H1 (cell line): ENCODE measurements around the gene PDE8B. TPM values are rescaled to one million over a fixed set of nuclear protein-coding genes. Genes with fewer than 3 reads are reported as not detected.

ENCODE experiments used
- BACH1 ChIP-seq: IDR thresholded peaks from 2 replicates; pipeline ENCODE4 v1.6.1; 2012; ENCODE audit warnings: low read length, improper control_type of control experiment
- CBX8 ChIP-seq: fragments of 300-800, 300-1000 bp; sonication (generic); IDR thresholded peaks from 2 replicates; pipeline ENCODE4 v1.7.1; 2016; ENCODE audit warnings: low read depth, low read length, borderline replicate concordance
- CREB1 ChIP-seq: IDR thresholded peaks from 2 replicates; pipeline ENCODE4 v1.6.1; 2012; ENCODE audit warnings: inconsistent platforms
- EP300 ChIP-seq, 2 experiments: IDR thresholded peaks; 1 replicate in 1 of 2; 2 replicates in 1 of 2; pipeline ENCODE4 v1.6.1; 2011 to 2012; ENCODE audit warnings: low read depth in 2 of 2, low read length in 2 of 2, mild to moderate bottlenecking in 2 of 2, borderline replicate concordance in 1 of 2, inconsistent platforms in 1 of 2, moderate library complexity in 1 of 2
- HDAC6 ChIP-seq: IDR thresholded peaks from one replicate; pipeline ENCODE4 v1.7.1; 2012; ENCODE audit warnings: low read depth, mild to moderate bottlenecking, inconsistent platforms, low read length, moderate library complexity
- RBBP5 ChIP-seq: IDR thresholded peaks from 2 replicates; pipeline ENCODE4 v1.7.1; 2012; ENCODE audit warnings: low read depth, mild to moderate bottlenecking, inconsistent platforms, low read length, moderate library complexity, borderline replicate concordance
- SP1 ChIP-seq: IDR thresholded peaks from 2 replicates; pipeline ENCODE4 v1.6.1; 2011; ENCODE audit warnings: low read depth, low read length
- USF2 ChIP-seq: IDR thresholded peaks from 2 replicates; pipeline ENCODE4 v1.6.1; 2011; ENCODE audit warnings: low read length, improper control_type of control experiment
- ZNF274 ChIP-seq: IDR thresholded peaks from 2 replicates; pipeline ENCODE4 v1.7.0; 2012; ENCODE audit warnings: low read length, borderline replicate concordance; ENCODE audit errors: extremely low read depth
- polyA plus RNA-seq, 7 experiments: library from polyadenylated mRNA; depleted of rRNA in 3 of 7; stranded (reverse) in 5 of 7; unstranded in 2 of 7; fragments of >200 nt in 5 of 7; fragments of 200-250 nt in 2 of 7; gene quantifications; 1 replicate in 5 of 7; 2 replicates in 1 of 7; 4 replicates in 1 of 7; pipeline versions ENCODE4 v1.2.1 to v1.2.3, GENCODE V29; 2011 to 2013; ENCODE audit warnings: missing spikeins in 2 of 7, mixed read lengths in 2 of 7
- total RNA-seq: library from RNA; stranded (reverse); fragmentation: NEBNext Ultra II Directional; extraction: Animal tissue kit (Norgen Biotek cat#: 25700); gene quantifications from 2 replicates; pipeline ENCODE4 v1.2.1, GENCODE V29; 2021

PDE8B gene
- total and polyA plus RNA-seq, 2 of the 8 experiments (the other 6 are each of a cell fraction or from before 2014, with no cell fraction given): 0.32 to 1.1 TPM

DNA sequence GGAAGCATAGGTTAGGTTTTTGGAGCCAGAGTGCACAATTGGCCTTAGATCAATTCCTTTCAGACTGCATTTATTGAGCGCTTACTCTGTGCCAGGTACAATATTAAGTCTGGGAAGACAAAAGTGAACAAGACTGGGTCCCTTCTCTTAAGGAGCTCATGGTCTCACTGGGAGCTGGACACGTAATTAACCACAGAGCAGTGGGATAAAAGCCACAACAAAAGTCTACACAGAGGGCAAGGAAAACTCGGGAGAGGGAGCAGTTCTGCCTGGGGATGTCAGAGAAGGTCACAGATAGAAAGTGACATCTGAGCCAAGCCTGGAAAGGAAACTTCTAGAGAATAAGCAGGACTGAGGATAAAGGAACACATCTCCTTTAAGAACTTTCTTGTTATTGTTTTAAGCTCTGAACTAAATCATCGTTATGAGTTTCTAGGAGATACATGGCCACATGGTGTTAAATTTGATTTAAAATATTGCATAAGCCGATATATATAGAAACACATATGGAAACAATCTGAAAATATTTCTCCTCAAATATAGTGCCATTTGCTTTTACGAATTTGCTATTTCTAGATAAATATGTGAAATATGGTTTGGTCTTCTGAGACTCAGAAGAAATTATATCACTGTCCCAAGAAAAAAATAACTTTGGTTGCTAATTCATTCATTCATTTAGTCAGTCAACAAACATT lies 40.1 kb upstream of the PDE8B start (continued):
- TF ChIP-seq RBBP5 (no peak), BACH1 (no peak), SP1 (no peak), USF2 (no peak), CREB1 (no peak), HDAC6 (no peak), EP300 (IDR thresholded peaks at IDR 0.05; ENCODE audit: borderline replicate concordance in 1 of 2, low read depth in 2 of 2, low read length in 2 of 2) (no peak), ZNF274 (no peak), CBX8 (no peak)
